NK-92 (cell line): ENCODE measurements around the gene GDPD5.

Experiments used
- DNase-seq: peaks from one replicate; lab custom pipeline; 2025; ENCODE audit not compliant: unreplicated experiment; lab: John Stamatoyannopoulos, UW

Gene GDPD5, protein sequence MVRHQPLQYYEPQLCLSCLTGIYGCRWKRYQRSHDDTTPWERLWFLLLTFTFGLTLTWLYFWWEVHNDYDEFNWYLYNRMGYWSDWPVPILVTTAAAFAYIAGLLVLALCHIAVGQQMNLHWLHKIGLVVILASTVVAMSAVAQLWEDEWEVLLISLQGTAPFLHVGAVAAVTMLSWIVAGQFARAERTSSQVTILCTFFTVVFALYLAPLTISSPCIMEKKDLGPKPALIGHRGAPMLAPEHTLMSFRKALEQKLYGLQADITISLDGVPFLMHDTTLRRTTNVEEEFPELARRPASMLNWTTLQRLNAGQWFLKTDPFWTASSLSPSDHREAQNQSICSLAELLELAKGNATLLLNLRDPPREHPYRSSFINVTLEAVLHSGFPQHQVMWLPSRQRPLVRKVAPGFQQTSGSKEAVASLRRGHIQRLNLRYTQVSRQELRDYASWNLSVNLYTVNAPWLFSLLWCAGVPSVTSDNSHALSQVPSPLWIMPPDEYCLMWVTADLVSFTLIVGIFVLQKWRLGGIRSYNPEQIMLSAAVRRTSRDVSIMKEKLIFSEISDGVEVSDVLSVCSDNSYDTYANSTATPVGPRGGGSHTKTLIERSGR

DNA sequence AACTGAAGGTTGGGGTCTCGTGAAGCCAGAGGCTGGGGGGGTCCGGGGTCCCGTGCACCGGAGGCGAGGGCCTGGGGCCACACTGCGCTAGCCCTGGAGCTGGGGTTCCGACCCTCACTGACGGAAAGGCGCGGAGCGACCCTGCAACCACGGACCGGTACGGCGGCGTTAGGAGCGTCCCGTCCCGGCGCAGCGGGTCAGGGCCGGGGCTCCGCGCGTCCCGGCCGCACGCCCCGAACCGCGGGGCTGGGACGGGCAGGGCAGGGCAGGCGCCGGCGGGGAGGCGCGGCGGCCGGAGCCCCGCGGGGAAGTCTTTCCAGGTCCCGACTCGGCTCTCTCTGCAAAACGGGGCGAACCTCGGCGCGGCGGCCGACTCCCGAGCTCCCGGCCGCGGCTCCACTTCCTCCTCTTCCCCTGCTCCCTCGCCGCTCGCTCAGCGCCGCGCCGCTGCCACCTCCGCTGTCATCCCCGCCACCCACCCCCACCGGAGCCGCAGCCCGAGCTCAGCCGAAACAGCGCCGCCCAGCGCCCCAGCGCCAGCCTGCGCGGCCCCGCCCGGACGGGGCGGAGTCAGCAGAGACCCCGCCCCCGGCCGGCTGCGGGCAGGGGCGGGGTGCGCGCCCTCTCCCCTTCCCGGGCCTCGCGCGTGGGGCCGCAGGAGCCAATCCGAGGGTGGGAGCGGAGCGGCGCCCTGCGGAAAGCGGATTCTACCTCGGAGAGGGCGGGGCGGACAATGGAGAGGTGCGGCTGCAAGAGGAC lies at the start of gene GDPD5:
Gene GDPD5 (minus strand): TSS at position 509 of the 759 bp plus-strand sequence. CDS start 48,206 bp downstream, outside the sequence.
- DNase-seq = no peak

DNA sequence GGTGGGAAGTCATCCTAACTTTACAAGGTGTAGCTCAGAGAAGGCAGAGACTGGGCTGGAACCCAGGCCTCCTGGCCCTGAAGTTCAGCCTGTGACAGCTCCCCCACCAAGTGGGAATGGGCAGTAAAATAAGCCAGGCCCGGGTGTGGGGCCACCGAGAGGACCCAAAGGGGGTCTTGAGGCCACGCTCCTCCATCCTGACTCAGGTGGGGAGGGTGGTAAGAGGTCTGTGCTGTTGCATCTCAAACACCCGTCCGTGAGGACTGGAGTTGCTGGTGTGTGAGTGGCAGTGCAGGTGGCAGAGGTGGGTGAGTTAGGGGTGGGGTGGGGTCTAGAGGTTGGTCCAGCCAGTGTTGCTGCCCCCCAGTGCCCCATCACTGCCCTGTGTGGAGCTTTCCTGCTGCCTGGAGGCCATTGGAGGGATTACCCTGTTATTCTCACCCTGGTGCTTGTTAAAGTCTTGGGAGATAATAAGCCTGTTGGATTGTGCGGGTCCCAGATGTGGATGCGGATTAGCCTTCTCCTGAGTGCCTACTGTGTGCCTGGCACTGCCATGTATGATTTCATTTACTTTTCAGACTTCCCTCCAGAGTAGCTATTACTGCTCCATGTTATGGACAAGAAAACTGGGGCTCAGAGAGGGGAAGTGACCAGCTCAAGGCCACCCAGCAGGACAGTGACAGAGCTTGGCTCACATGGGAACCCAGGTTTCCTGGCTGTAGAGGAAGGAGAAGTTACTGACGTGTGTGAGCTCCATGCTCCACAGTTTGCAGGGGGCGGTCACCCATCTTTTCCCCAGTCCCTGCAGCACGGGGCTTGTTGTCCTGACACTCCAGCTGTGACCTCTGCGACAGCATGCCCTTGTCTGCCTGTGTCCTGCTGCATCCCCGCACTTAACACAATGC lies 49.2 kb upstream of the GDPD5 start:
- DNase-seq = no peak

DNA sequence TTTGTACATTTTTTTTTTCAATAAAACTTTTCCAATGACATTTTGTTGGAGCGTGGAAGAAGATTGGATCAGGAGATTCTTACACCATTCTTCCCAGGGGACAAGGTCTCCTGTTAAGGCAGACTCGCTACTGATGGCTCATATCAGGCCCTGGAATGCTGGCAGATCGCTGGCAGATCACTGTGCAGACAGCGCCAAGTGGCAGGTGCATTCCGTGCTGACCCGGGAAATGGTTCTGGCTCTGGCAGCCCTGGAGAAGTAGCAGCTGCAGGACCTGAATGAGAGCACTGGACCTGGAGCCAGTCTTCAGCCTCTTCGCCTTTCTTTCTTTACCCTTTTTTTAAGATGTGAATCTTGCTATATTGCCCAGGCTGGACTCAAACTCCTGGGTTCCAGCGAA lies 47.0 kb upstream of the GDPD5 start:
- DNase-seq = no peak

DNA sequence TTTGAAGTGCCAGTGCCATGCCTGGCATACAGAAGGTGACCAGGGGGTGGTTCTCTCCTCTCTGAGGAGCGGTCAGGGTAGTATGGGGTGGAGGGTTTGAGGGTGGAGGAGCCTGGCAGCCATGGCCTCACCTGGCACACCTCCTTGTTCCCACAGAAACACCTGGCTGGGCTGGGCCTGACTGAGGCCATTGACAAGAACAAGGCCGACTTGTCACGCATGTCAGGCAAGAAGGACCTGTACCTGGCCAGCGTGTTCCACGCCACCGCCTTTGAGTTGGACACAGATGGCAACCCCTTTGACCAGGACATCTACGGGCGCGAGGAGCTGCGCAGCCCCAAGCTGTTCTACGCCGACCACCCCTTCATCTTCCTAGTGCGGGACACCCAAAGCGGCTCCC lies 45.9 kb upstream of the GDPD5 start:
- DNase-seq = no peak

DNA sequence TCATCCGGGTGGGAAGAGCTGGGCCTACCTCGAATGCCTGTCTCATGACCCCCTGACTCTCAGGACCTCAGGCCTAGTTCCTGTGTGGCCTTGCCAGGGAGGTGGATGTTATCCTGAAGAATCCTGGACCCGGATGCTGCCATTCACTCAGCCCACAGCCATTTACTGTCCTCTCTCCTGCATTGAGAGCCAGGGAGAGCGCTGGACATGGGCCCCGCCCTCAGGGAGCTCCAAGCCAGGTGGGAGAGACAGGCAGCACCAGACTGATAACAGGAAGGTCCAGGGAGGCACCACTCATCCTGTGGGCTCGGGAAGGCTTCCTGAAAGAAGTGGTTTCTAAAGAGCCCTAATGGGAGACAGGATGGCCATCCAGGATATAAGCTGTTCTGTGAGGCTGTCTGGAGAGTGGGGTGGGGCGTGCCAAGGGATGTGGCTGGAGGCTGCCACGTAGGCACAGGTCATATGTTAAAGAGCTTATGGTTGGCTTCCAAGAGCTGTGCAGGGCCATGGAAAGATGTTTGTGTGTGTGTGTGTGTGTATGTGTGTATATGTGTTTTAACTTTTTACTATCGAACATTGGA lies 44.9 kb upstream of the GDPD5 start:
- no peak for DNase-seq

DNA sequence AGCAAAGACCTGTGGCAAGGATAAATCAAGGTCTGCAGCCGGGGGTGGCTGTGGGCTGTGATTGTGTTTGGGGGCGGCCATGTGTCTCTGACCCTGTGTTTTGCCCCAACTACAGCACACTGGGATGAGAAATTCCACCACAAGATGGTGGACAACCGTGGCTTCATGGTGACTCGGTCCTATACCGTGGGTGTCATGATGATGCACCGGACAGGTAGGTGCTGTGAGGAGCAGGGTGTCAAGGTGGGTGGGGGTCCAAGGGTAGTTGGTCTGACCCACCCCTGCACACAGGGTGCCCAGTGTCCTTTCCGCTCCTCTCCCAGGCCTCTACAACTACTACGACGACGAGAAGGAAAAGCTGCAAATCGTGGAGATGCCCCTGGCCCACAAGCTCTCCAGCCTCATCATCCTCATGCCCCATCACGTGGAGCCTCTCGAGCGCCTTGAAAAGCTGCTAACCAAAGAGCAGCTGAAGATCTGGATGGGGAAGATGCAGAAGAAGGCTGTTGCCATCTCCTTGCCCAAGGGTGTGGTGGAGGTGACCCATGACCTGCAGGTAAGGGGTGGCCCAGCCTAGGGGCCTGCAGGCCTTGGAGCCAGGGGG lies 43.0 kb upstream of the GDPD5 start:
- DNase-seq = no peak

DNA sequence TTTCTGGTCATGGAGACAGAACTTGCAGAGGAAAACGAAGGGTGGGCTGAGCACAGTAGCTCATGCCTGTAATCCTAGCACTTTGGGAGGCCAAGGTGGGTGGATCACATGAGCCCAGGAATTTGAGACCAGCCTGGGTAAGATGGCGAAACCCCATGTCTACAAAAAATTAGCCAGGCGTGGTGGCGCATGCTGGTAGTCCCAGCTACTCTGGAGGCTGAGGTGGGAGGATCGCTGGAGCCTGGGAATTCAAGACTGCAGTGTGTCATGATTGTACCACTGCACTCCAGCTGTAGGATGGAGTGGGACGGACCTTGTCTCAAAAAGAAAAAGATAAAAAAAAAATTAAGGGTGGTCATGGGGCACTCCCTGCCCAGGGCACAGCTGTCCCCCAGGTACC lies 42.2 kb upstream of the GDPD5 start:
- no peak for DNase-seq

DNA sequence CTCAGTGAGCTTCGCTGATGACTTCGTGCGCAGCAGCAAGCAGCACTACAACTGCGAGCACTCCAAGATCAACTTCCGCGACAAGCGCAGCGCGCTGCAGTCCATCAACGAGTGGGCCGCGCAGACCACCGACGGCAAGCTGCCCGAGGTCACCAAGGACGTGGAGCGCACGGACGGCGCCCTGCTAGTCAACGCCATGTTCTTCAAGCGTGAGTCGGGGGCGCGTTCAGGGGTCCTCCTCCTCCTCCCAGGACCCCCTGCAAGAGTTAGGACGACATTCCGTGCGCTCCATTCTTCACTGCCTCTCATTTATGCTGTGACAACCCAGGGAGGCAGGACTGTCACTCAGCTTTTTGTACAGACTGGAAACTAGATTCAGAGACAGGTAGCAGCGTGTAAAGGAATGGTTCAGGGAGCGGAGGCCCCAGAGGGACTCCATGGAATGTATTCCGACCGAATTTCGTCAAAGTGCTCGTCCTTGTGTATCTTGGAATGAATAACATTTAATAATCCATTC lies 41.1 kb upstream of the GDPD5 start:
- DNase-seq = no peak

DNA sequence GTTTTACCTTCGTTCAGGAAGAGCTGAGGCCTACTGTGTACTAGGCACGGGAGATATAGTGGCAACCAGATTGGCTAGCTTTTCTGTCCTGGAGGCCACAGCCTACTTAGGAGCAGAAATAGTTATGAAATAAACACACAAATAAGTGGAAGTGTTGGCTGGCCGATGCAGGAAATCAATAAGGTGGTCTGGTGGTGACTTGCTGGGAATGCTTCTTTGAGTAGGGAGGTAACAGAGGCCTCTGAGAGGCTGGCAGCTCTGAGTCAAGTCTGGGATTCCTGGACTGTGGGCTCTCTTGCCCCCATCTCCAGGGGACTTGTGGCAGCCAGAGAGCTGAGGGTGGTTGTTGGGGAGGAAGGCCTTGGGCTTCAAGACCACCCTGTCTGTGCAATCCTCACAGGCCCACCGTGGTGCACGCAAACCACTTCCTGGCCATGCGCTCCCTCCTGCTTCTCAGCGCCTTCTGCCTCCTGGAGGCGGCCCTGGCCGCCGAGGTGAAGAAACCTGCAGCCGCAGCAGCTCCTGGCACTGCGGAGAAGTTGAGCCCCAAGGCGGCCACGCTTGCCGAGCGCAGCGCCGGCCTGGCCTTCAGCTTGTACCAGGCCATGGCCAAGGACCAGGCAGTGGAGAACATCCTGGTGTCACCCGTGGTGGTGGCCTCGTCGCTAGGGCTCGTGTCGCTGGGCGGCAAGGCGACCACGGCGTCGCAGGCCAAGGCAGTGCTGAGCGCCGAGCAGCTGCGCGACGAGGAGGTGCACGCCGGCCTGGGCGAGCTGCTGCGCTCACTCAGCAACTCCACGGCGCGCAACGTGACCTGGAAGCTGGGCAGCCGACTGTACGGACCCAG lies 40.4 kb upstream of the GDPD5 start:
- no peak for DNase-seq

DNA sequence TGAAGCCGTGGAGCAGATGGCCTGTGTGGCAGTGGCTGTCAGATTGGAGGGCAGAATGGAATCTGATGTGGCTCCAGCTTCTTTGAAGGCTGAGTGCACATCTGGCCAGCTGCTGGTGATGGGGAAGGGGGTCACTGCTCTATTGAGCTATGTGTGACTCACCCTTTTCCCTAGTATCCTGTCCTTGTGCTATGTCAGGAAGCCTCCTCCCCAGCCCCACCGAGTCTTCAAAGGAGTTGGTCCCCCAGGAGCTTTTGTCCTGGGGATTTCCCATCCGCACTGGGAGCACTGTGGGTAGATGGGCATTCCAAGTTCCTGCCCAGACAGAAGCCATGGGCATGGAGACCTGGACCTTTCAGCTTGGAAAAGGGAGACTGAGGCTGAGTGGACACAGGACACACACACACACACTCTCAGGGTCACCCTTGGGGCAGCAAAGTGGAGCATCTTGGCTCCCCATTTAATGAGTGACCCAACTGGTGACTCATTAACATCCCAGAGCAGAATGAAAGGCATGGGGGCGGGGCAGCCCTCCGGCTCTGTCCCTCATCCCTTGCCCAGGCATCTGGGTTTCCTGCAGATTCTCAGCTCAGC lies 39.6 kb upstream of the GDPD5 start:
- DNase-seq = no peak

DNA sequence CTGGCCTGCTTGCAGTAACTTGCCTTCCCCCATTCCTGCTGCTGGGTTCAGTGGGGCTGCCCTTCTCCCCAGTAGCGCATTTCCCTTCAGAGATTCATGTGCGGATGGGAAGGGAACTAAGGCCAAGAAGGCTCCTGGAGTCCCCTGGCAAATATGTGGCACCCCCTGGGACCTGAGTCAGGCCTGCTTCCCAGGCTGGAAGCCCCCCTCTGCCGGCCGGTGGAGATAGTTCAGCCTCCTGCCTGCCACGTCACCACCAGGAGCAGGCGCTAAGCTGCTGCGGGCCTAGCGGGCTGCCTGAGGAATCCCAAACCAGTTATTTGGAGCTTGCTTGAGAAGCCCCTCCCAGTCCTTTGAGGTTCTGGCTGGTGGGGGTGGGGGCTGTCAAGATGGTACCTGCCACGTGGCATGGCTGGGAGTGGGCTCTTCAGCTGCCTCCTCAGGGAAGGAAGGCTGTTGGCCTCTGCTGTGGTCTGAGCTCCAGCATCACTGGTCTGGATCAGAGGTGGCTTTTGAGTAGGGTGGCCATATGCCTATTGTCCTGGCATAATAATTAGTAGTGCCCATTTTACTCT lies 38.3 kb upstream of the GDPD5 start:
- DNase-seq = no peak

DNA sequence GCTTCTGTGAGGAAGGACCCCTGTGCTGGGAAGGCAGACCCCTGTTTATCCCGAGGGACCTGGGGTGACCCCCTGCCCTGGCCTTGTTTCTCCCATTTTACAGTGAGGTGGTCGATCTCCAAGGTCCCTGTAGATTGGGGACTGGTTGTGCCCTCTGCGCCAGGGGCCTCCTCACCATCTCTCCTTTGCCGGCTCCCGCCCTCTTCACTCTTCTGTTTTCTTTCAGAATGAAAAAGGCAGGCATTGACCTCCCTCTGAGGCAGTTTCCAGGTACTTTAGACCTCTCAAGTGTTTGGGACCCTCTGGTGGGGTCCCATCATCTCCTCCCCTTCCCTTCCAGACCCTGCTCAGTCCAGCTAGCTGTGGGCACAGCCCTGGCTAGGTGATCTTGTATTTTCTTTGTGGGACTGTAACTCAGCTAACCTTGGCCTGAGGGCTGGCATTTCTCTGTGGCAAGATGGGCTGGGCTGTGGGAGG lies 37.8 kb upstream of the GDPD5 start:
- DNase-seq = no peak

DNA sequence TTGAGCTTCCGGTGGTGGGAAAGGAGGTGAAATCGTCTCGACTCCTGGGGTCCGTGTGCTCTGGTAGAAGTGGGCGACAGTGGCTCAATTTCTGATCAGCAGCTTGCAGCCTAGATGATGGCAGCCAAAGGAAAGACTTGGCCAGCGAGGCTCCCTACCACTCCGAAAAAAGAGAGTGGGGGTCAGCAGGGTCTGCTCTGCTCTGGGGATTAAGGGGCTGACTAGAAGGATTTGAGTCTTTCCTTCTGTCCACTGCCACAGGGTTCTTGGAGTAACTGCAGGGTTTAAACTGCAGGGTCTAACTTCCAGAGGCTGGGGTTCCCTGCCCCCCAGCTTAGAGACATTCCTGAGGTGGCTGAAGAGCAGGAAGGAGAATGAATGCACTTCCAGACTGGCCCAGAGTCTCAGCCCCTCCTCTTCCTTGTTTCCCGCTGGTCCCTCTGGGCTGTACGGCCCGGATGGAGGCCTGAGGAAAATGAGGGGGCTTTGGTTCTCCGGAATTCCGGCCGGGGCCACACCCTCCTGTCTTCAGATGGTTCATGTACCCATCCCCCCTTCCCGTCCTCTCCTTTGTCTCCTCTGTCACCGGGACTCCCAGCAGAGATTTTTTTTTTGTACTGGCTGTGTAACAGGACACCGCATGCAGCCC lies 37.2 kb upstream of the GDPD5 start:
- DNase-seq = no peak

DNA sequence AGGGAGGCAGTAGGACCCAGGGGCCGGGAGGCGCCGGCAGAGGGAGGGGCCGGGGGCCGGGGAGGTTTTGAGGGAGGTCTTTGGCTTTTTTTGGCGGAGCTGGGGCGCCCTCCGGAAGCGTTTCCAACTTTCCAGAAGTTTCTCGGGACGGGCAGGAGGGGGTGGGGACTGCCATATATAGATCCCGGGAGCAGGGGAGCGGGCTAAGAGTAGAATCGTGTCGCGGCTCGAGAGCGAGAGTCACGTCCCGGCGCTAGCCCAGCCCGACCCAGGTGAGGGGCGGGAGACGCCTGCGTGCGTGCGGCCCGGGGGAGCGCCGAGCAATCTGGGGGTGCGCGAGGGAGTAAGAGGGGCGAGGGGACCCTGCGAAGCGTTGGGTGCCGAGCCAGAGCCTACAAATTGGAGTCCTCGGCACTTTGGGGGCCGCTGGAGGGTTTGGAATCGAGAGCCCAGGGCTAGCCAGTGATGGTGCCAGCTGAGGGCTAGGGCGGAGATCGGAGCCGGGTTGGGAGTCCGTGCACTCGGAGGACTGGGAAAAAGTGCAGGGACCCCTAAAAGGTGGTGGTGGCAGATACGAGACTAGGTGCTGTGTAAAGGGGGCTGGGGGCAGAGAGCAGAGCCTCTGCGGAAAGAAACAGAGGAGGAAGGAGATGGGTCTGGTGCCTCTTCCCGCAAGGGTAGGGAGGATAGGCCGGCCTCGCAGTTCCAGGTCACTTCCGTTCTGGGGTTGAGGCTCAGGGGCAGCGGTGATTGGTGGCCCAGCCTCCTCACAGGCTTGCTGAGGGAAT lies 36.5 kb upstream of the GDPD5 start, which contains the start of gene SERPINH1:
Gene SERPINH1 (plus strand): TSS at position 206 of the 788 bp plus-strand sequence. CDS start 4,097 bp downstream, outside the sequence.
- DNase-seq = no peak

DNA sequence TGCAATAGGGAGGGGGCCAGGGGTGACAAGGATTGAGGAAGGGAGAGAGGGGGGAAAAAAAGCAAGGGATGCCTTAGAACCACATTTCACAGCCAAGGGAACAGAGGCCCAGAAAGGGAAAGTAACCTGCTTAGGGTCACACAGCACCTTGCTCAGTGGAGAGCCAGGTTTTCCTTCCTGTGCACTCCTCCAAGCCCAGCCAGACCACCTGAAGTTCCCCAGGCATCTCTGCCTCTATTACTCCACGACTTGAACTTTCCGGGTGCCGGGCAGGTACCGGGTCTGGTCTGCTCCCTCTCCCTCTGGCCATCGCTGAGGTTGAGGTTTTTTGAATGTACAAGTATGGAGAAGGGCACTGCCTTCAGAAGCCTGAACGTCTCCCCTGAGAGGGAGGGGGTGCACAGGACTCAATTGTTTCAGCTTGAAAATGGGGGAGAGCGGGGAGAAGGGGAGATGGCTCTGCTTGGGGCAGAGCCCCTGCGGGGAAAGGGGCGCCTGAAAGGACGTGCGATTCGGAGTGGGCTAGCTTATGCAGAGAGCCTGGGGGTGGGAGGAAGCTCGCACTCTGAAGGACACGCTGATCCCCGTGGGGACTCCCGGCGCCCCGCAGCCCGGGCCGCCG lies 35.8 kb upstream of the GDPD5 start:
- no peak for DNase-seq

DNA sequence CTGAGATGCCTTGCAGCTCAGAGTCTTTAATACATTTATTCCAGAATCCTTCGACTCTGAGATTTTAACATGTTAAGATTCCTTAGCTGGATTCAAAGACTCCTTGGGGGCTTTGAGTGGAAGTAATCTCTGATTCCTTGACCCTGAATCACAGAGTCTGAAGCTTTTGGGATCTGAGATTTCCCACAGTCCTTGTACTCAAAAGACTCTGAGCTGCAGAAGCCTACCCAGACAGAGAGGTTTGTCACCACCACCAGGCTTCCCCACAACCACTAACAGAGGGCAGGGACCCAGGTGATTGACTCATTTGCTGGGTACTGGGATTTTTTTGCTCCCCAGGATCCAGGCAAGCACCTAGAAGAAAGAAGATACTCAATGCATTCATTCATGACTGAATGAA lies 34.9 kb upstream of the GDPD5 start:
- DNase-seq = no peak
